Fibroblast of mammary gland (primary cell): Measurements from ENCODE around the gene GAPVD1.
"Not testable (repeated sequence)": the region's sequence is repeated elsewhere in the genome, so short reads cannot be mapped to it uniquely, and the experiment has no call there.

Experiments
- DNase-seq: peaks from one replicate; pipeline ENCODE4 v3.0.0-alpha.2; 2010; ENCODE audit warnings: low read depth
- H3K4me3 ChIP-seq: 2 replicates; pipeline ENCODE4 v1.5.1; 2011; ENCODE audit warnings: low read depth, mild to moderate bottlenecking, low read length, moderate library complexity; ENCODE audit not compliant: control insufficient read depth
- TF ChIP-seq, protein P1 (sequence below): conservative IDR thresholded peaks from 2 replicates; pipeline ENCODE4 v1.5.1; 2011; ENCODE audit warnings: low read depth, low read length, inconsistent platforms; ENCODE audit not compliant: control insufficient read depth, insufficient read depth

Gene GAPVD1

DNA sequence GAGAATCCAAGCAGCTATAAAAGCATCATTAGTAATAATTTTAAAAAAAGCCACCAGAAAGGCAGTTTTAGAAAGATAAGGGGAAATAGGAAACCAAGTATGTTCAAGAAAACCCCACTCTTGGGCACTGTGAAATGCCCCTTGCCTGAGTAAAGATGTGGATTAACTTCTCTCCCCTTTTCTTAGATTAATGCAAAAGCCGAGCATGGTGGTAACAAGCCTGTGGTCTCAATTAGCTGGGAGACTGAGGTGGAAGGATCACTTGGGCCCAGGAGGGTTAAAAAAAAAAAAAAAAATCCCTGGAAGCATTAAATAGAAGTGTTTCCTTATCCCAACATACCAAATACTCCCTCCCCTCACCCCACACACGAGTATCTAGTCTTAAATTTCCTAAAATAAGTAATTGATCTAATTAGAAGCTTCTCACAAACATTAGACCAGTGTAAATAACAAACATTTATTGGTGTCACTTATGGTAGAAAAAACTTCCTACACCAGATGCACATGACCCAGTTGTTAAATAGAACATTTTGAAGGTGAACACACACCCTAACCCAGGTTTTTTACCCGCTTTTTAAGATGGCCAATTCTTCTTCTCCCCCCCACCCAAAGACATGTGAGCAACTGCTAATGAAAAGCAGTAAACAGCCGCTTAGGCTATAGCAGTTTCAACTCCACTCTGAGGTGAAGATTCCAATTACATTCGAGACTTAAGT lies 25.7 kb upstream of the GAPVD1 start:
- DNase-seq = no peak
- TF ChIP-seq, protein P1, sequence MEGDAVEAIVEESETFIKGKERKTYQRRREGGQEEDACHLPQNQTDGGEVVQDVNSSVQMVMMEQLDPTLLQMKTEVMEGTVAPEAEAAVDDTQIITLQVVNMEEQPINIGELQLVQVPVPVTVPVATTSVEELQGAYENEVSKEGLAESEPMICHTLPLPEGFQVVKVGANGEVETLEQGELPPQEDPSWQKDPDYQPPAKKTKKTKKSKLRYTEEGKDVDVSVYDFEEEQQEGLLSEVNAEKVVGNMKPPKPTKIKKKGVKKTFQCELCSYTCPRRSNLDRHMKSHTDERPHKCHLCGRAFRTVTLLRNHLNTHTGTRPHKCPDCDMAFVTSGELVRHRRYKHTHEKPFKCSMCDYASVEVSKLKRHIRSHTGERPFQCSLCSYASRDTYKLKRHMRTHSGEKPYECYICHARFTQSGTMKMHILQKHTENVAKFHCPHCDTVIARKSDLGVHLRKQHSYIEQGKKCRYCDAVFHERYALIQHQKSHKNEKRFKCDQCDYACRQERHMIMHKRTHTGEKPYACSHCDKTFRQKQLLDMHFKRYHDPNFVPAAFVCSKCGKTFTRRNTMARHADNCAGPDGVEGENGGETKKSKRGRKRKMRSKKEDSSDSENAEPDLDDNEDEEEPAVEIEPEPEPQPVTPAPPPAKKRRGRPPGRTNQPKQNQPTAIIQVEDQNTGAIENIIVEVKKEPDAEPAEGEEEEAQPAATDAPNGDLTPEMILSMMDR = no peak
- H3K4me3 ChIP-seq = no peak overlapping the region

DNA sequence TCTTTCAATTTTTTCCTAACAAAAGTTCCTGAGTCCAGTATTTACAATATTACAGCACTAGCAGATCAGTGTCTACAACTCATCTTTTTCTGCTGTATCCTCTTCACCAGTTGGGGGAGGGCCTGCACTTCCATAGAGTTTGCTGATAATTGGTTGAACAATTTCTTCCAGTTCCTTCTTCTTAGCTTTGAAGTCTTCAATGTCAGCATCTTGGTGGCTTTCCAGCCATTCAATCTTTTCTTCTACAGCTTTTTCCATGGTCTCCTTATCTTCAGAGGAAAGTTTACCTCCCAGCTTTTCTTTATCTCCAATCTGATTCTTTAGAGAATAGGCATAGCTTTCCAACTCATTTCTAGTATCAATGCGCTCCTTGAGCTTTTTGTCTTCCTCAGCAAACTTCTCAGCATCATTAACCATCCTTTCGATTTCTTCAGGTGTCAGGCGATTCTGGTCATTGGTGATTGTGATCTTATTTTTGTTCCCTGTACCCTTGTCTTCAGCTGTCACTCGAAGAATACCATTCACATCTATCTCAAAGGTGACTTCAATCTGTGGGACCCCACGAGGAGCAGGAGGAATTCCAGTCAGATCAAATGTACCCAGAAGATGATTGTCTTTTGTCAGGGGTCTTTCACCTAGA lies 25.0 kb upstream of the GAPVD1 start:
- not testable (repeated sequence) for H3K4me3 ChIP-seq, DNase-seq

DNA sequence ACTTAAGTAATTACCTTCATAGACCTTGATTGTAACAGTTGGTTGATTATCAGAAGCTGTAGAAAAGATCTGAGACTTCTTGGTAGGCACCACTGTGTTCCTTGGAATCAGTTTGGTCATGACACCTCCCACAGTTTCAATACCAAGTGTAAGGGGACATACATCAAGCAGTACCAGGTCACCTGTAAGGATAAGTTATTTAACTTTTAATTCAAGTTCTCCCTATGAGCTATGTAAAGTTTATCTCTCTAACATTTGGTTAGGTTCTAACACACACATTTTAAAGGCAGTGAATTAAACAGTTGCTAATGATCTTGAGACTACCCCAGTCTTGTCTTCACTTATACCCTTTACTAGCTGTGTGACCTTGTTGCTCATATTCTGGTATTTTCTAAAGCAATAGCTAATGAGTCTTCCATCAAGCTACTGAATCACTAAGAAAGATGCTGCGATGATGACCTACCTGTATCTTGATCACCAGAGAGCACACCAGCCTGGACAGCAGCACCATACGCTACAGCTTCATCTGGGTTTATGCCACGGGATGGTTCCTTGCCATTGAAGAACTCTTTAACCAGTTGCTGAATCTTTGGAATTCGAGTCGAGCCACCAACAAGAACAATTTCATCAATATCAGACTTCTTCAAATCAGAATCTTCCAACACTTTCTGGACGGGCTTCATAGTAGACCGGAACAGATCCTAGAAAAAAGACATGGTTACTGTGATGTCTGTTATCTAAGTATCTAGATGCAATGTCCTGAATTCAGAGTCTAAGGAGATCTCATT lies 23.3 kb upstream of the GAPVD1 start:
- TF ChIP-seq, protein P1 = no peak
- DNase-seq = no peak
- peak overlapping the region; percentile 98 for H3K4me3 ChIP-seq

DNA sequence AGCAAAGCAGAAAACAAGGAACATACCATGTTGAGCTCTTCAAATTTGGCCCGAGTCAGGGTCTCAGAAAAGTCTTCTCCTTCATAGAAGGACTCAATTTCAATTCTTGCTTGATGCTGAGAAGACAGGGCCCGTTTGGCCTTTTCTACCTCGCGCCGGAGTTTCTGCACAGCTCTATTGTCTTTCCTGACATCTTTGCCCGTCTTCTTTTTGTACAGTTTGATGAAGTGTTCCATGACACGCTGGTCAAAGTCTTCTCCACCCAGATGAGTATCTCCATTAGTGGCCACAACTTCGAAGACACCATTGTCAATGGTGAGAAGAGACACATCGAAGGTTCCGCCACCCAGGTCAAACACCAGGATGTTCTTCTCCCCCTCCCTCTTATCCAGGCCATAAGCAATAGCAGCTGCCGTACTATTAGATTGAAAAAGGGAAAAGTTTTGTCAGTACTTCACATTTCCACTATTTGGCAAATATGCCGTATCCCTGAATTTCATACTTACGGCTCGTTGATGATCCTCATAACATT lies 22.6 kb upstream of the GAPVD1 start:
- H3K4me3 ChIP-seq = peak overlapping the region; percentile 98
- TF ChIP-seq, protein P1 = no peak
- no peak for DNase-seq

DNA sequence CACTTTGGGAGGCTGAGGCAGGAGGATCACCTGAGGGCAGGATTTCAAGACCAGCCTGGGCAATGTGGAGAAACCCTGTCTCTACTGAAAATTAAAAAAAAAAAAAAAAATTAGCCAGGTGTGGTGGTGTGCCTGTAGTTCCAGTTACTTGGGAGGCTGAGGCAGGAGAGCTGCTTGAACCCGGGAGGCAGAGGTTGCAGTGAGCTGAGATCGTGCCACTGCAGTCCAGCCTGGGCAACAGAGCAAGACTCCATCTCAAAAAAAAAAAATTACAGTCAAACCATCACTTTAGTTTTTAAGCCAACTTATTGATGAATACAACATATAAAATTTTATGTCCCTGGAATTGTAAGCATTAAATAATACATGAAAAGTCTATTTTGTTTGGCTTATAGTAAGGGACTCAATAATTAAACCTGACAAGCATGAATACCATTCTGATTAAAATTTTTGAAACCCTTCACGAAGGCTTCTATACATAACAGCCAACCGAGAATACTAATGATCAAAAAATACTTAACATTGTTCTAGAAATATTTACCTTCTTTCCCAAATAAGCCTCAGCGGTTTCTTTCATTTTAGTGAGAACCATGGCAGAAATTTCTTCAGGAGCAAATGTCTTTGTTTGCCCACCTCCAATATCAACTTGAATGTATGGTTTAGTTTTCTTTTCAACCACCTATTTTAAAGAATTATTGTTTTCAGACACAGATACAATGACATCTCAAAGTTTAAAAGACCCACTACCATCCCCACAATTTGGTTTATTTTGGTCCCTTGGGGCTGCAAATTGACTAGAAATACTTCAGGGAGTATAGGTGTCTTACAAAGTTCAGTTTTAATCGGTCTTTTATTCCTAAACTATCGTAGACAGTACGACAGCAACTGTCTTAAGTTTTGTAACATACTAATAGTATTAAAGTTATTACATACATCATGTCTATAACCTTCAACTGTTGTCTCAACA lies 21.7 kb upstream of the GAPVD1 start:
- TF ChIP-seq, protein P1 = no peak
- peak overlapping the region; percentile 98 for H3K4me3 ChIP-seq
- DNase-seq = no peak

DNA sequence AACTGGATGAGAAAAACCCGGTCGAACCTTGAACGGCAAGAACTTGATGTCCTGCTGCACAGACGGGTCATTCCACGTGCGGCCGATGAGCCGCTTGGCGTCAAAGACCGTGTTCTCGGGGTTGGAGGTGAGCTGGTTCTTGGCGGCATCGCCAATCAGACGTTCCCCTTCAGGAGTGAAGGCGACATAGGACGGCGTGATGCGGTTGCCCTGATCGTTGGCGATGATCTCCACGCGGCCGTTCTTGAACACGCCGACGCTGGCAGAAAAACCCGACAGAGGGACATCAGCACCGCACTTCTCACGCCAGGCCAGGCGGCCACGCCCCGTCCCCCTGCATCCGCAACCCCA lies 21.0 kb upstream of the GAPVD1 start:
- peak overlapping the region; percentile 98 for H3K4me3 ChIP-seq
- DNase-seq = peak; percentile 44
- TF ChIP-seq, protein P1 = no peak
